Activated naive CD4-positive, alpha-beta T cell treated with anti-CD3 and anti-CD28 coated beads, Interleukin-2, amount 50 U/mL, for 16 hours (primary cell): ENCODE measurements around the gene GREB1.
A peak's percentile ranks its signal among the peaks of the same experiment; 100 is the strongest.

Experiments used
- DNase-seq: peaks from one replicate; pipeline ENCODE4 v3.0.0-alpha.2; 2020

GREB1 gene

DNA sequence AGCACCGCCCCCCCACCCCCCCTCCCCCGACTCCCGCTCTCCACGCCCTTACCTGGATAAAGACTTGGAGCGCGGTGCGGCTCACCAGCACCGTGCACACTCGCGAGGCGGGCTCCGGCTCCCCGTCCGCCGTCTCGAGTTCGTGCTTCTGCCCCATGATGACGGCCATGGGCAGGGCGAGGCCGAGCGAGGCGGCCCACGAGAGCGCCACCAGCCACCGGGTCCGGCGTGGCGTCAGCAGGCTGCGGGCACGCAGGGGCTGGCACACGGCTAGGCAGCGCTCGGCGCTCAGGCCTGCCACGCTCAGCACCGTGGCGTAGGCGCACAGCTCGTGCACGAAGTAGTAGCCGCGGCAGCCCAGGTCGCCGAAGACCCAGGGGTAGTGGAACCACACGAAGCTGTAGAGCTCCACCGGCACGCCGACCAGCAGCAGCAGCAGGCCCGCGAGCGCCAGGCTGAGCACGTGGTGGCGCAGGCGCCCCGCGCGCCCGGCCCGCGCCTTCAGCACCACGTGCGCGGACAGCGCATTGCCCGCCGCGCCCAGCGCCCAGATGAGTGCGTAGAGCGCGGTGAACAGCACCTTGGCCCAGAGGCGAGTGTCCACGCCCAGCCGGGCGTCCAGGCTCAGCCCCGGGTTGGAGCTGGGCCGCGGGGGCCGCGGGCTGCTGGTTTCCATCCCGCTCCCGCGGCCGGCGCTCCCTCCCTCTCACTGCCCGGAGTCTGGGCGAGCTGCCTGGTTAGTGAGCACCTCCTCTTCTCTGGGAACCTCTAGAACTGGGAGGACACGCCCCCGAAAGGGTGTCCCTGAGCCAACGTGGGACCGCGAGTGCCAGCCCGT is 135.8 kb downstream of the GREB1 start, which contains the start of gene NTSR2:
Gene NTSR2, minus strand, starts transcription at position 742 of the 838 bp plus-strand sequence. Its CDS starts 66 bp downstream, at position 676.
- DNase-seq, result peak; percentile 22

GRCh38 chr2:11672407-11672806 is 138.6 kb downstream of the GREB1 start:
- no peak for DNase-seq

DNA sequence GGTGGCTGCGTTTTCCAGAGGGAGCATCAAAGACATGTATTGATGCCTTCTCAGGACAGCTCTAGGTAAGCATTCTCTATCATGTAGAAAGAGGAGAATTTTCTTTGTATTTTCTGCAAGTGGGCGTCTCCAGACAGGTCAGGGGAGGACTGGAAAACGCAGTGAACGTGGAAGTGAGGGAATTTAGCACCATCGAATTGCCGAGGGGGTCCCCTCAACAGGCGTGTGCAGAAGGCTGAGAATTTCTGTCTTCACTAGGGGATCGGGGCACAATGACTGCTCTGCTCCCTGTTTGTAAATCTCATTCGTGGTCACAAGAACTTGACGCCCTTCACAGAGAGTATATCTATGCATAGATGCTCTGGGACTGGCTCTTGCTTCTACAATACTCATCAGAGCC is 141.1 kb downstream of the GREB1 start:
- no peak for DNase-seq

- no peak for DNase-seq
These were observed 141.7 kb downstream of the GREB1 start for GRCh38 chr2:11675423-11676112.

- no peak for DNase-seq
These were observed 142.8 kb downstream of the GREB1 start for GRCh38 chr2:11676640-11677039.

- no peak for DNase-seq
These were observed 143.6 kb downstream of the GREB1 start for GRCh38 chr2:11677136-11678055.

DNA sequence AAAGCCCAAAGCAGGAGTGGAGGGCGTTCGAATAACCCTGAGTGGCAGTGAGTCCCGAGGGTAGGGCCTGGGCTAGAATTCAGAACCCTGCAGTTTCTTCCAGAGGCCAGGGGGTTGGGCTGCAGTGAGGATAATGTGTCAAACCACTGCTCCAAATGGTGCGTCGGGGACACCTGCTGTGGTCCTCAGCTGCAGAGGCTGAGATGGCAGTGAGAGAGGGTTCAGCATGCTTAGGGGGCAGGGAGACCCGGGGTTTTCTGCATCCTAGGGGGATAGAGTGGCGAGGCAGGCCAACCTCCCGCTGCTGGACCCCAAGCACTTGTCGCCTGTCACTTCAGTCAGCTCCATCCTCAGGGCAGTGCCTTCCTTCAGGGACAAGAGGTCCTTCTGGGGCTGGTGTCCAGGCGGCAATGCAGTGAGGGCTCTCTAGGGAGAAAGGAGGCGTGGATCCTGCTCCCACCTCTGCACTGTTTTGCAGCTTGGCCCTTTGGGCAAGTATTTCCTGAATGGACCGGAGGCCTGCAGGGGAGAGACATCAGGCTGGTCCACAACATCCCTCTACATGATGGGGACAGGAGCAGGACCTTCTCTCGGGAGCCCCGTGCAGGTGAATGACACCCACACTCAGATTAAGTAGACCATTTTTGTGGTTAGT is 144.6 kb downstream of the GREB1 start:
- DNase-seq, result no peak

DNA sequence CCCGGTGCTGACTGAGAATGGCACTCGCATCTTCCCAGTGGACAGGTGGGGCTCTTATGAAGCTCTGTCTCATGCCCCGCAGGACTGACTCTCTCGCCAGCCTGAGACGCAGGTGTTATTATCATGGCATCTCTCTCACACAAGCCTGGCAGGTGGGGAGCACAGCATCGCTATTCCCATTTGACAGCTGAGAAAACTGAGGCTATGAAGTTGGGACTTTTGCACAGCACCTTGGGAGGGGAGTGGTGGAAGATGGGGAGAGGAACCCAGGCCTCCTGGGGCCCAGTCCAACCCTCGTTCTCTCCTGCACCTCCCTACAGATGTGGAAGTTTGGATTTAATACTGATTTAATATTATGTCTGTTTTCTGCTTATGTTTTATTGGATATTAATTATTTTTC is 145.2 kb downstream of the GREB1 start:
- no peak for DNase-seq

- no peak for DNase-seq
These were observed 145.8 kb downstream of the GREB1 start for GRCh38 chr2:11679486-11680181.

GRCh38 chr2:11680182-11680900 is 146.5 kb downstream of the GREB1 start:
- DNase-seq, result no peak

GRCh38 chr2:11680901-11681721 is 147.3 kb downstream of the GREB1 start:
- no peak for DNase-seq

GRCh38 chr2:11681722-11682589 is 148.1 kb downstream of the GREB1 start:
- peak; percentile 53 for DNase-seq

DNA sequence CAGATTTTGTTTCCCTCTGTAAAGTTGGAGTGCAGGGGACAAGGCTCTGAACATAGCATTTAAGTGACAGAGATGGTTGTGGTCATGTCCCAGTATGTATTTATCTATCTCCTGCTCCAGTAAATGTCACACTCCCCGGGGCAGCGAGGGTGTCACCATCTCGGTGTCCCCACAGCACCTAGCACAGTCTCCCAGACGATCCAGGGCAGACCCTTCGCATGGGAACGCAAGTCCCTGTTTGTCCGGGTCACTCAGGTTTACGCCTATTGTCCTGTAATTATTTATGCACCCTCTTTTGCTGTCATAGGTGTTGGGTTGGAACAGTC is 148.7 kb downstream of the GREB1 start:
- no peak for DNase-seq

DNA sequence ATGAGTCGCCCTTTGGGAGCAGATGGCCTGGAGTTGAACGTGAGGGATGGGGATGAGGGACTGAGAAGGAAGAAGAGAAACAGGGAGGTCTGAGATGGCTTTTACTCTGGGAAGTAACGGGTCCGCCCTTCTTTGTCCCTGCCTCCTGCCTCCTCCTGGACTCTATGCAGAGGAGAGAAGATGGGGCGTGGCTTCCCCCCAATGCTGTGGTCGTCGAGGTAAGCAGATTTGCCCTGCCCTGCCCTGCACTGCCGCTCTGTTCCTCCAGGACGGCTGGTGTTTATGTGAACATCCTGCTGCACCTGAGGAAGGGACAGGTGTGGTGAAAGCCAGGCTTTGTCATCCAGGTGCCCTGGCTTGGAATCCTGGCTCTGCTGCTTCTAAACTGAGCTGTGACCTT is 149.6 kb downstream of the GREB1 start:
- DNase-seq, result no peak

GRCh38 chr2:11683966-11684365 is 150.1 kb downstream of the GREB1 start:
- no peak for DNase-seq

GRCh38 chr2:11684894-11685460 is 151.1 kb downstream of the GREB1 start:
- no peak for DNase-seq

DNA sequence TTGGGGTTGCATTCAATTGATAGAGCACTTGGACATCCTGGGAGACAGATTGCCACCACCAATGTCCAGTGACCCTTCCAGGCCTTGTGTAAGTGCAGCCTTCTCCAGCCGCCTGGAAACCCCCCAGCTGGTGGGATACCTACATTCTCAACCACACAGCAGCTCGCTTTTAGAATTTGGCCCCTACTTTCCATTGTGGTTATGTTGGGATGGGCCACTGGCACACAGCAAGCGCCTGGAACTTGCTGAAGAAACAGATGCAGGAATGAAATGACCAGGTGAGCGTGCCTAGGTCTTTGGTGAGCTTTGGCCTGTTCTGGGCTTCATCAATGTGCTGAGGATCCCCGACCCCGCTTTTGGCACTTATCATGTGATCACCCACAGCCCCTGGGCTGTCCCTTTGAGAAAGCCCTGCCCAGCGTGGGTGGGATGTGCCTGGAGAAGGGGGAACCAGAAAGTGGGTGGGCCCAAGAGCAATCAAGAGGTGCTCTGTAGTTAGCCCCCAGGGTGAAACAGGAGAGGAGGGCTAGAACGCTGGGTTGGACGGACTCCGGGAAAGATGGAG is 152.1 kb downstream of the GREB1 start:
- DNase-seq, result no peak

DNA sequence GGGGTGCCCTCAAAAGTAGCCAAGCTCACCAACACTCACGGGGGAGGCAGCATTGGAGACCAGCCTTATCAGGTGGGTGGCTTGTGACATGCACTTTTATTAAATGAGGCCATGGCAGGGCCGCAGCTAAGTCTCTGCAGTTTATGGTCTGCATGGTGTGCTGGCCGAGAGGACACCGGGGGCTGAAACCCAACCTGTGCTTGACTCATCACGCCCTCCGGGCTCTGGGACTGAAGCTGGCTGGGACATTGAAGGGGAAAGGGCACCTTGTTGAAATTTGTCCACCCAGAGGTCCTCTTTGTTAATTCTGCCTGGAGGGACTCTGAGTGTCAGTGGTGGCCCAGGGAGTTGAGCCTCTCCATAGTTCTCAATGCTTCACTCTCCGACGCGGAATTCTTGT is 153.9 kb downstream of the GREB1 start:
- DNase-seq, result no peak
